Measurements from ENCODE around the gene ZNF697. TPM values are rescaled to one million over a fixed set of nuclear protein-coding genes. Genes with fewer than 3 reads are reported as not detected.

ZNF697 gene
- total and polyA plus RNA-seq, 9 of the 15 experiments (the other 6 are each of a cell fraction or from before 2014, with no cell fraction given) = 2.1 to 13.6 (median 8.3) TPM

DNA sequence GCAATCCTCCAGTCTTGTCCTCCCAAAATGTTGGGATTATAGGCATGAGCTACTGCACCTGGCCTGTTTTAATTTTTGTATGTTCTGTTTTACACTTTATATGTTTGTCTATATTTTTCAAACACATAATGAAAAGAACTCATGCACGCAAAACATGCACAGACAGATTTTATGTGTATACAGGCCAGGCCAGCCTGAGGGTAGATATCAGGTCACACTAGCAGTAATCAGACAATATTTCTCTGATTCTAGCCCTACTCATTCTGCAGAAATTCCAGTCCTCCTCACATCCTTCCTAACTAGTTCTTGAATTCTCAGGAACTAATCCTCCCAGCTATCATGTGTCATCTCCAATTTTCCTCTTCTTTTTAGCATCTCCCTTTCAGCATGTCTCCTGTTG lies 35.8 kb upstream of the ZNF697 start:
- peaks cover 0 to 5% of the 10 kb centered on the region in 2 experiments; a peak in 1 of 5 replicates for H3K27me3 ChIP-seq (ENCODE audit: control insufficient read depth in 2 of 2, insufficient read depth in 2 of 2, low read length in 2 of 2)
- no peaks in the 10 kb centered on the region for H3K9me3 ChIP-seq (replicated peaks; ENCODE audit: control insufficient read depth, insufficient read depth, low read depth, low read length)
- no peaks in the 10 kb centered on the region for H3K9me1 ChIP-seq (ENCODE audit: control insufficient read depth, insufficient read depth, low read length)
- no peaks in the 10 kb centered on the region for H3K36me3 ChIP-seq (ENCODE audit: control insufficient read depth, insufficient read depth, low read length)
- POLR2A ChIA-PET = interaction anchor here (0.6 to 1.4 kb wide), 3 partner anchors 24 to 30 kb away, joined by 3 to 5 read pairs (median 3); partner anchors contain the start of gene PHGDH
- no peak overlapping the region for H3K4me3 ChIP-seq
- in situ Hi-C loops (cut with MboI) (no loop called here), intact Hi-C loops (cut with micrococcal nuclease) (no loop called here)
- no peaks in the 10 kb centered on the region for H4K20me1 ChIP-seq (replicated peaks; ENCODE audit: control insufficient read depth, insufficient read depth, low read length)
- DNase-seq (ENCODE audit: extremely low read depth in 1 of 4, low spot score in 3 of 4) (no peak), FAIRE-seq (no peak), ATAC-seq (no peak)
- CTCF ChIA-PET (ENCODE audit: low intra/inter-chr PET ratio) = no interaction called here
- BruUV-seq (replicated peaks) = no TSS peak
- no peak overlapping the region for H3K9ac ChIP-seq (ENCODE audit: insufficient read depth in 1 of 2, low read depth in 2 of 2, low read length in 2 of 2)
- H3K79me2 ChIP-seq (ENCODE audit: control insufficient read depth, insufficient read depth, low read length) = no peaks in the 10 kb centered on the region
- 0% methylated on average over 1 of the region's 1 CpG for WGBS (ENCODE audit: insufficient coverage, low coverage, missing lambda C conversion rate)
- H3K27ac ChIP-seq (ENCODE audit: extremely low read depth, low read depth, low read length) = no peak overlapping the region
- H3K4me1 ChIP-seq (replicated peaks in 1 of 2; ENCODE audit: control insufficient read depth in 2 of 2, insufficient read depth in 2 of 2, low read length in 2 of 2) = no peaks in the 10 kb centered on the region
- no peak overlapping the region for H2AFZ ChIP-seq (ENCODE audit: low read depth, low read length)
- no peak overlapping the region for H3K4me2 ChIP-seq (ENCODE audit: insufficient read depth, low read length)
- TF ChIP-seq AFF4 (CRISPR knock-in tag; IDR thresholded peaks at IDR 0.05) (no peak), ZNF507 (tag; conservative IDR thresholded peaks at IDR 0.05) (no peak), POLR3A (IDR thresholded peaks at IDR 0.05; ENCODE audit: borderline replicate concordance, extremely low read depth, insufficient read depth, insufficient read length) (no peak), THRA (IDR thresholded peaks at IDR 0.05) (no peak), SETDB1 (IDR thresholded peaks at IDR 0.05; ENCODE audit: low read length) (no peak), PHB2 (IDR thresholded peaks at IDR 0.05; ENCODE audit: low read depth) (no peak), ZBTB5 (IDR thresholded peaks at IDR 0.05) (no peak), KDM5B (IDR thresholded peaks at IDR 0.05; ENCODE audit: insufficient replicate concordance, low read depth, low read length) (no peak), SMARCA4 (IDR thresholded peaks at IDR 0.05) (no peak), ZNF408 (CRISPR knock-in tag; IDR thresholded peaks at IDR 0.05; ENCODE audit: low read depth) (no peak), HDAC2 (IDR thresholded peaks at IDR 0.05) (no peak)
- TF ChIP-seq, protein P1, sequence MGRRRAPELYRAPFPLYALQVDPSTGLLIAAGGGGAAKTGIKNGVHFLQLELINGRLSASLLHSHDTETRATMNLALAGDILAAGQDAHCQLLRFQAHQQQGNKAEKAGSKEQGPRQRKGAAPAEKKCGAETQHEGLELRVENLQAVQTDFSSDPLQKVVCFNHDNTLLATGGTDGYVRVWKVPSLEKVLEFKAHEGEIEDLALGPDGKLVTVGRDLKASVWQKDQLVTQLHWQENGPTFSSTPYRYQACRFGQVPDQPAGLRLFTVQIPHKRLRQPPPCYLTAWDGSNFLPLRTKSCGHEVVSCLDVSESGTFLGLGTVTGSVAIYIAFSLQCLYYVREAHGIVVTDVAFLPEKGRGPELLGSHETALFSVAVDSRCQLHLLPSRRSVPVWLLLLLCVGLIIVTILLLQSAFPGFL (CRISPR knock-in tag; IDR thresholded peaks at IDR 0.05) = no peak
- TF ChIP-seq, protein P2, sequence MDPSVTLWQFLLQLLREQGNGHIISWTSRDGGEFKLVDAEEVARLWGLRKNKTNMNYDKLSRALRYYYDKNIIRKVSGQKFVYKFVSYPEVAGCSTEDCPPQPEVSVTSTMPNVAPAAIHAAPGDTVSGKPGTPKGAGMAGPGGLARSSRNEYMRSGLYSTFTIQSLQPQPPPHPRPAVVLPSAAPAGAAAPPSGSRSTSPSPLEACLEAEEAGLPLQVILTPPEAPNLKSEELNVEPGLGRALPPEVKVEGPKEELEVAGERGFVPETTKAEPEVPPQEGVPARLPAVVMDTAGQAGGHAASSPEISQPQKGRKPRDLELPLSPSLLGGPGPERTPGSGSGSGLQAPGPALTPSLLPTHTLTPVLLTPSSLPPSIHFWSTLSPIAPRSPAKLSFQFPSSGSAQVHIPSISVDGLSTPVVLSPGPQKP (CRISPR knock-in tag; IDR thresholded peaks at IDR 0.05) = no peak
